Posterior vena cava (tissue), 2 donors: ENCODE data around the gene FURIN. TPM values are rescaled to one million over a fixed set of nuclear protein-coding genes. Genes with fewer than 3 reads are reported as not detected.
"Not testable (repeated sequence)": the region's sequence is repeated elsewhere in the genome, so short reads cannot be mapped to it uniquely, and the experiment has no call there.

Experiments
- DNase-seq: peaks from one replicate; pipeline ENCODE4 v3.0.0-alpha.2; 2020; ENCODE audit warnings: low spot score
- intact Hi-C, 2 donors: fragments of 100-400 bp; cut with DNase I; formaldehyde crosslinking; loops; one replicate each; pipeline versions ENCODE4 v1.14.1 to v1.14.2; 2022 to 2023
- total RNA-seq, 2 donors: library from RNA; stranded (reverse); fragmentation: NEBNext Ultra II Directional; extraction: Animal tissue kit (Norgen Biotek cat#: 25700); gene quantifications; one replicate each; pipeline ENCODE4 v1.2.1, GENCODE V29; 2021
- donor health status: DM: yes; HTN: yes; CAD: no.
- donor health status: DM: yes; HTN: yes; CAD: no.

FURIN gene
- total RNA-seq, 2 donors from 2014 or later: 38.0 to 52.0 TPM

- DNase-seq: no peak
- intact Hi-C loops: no loop called here
Observed at GRCh38 chr15:90891346-90891949, 23.1 kb downstream of the FURIN start.

- DNase-seq: no peak
- intact Hi-C loops: no loop called here
Observed at GRCh38 chr15:90892023-90892422, 23.6 kb downstream of the FURIN start.

GRCh38 chr15:90892498-90893174, 24.2 kb downstream of the FURIN start:
- DNase-seq: no peak
- intact Hi-C loops: no loop called here

GRCh38 chr15:90893175-90894090, 25.0 kb downstream of the FURIN start:
- intact Hi-C loops: no loop called here
- no peak for DNase-seq

GRCh38 chr15:90895571-90896117, 27.3 kb downstream of the FURIN start:
- intact Hi-C loops: no loop called here
- DNase-seq: no peak

- DNase-seq, intact Hi-C loops: not testable (repeated sequence)
Observed at GRCh38 chr15:90897131-90897655, 28.8 kb downstream of the FURIN start.

- intact Hi-C loops: no loop called here
- no peak for DNase-seq
Observed at GRCh38 chr15:90901175-90902039, 33.0 kb downstream of the FURIN start.

- intact Hi-C loops: no loop called here
- peak; percentile 92 for DNase-seq
Observed at GRCh38 chr15:90902040-90902839, 33.9 kb downstream of the FURIN start.

- intact Hi-C loops: no loop called here
- peak; percentile 90 for DNase-seq
Observed at GRCh38 chr15:90902840-90903732, 34.7 kb downstream of the FURIN start, which contains the start of gene MAN2A2. MAN2A2 (plus strand) TSS chr15:90903302; CDS start chr15:90904208, 906 bp downstream.

GRCh38 chr15:90903733-90904536, 35.5 kb downstream of the FURIN start:
- intact Hi-C loops: no loop called here
- DNase-seq: no peak

- intact Hi-C loops: loop anchor here in 1 of 2 donors (5.0 kb wide), 1 partner anchor 1867 kb away; no protein-coding TSS in a partner anchor
- no peak for DNase-seq
Observed at GRCh38 chr15:90904746-90905145, 36.4 kb downstream of the FURIN start.

- intact Hi-C loops: loop anchor here in 1 of 2 donors (5.0 kb wide), 1 partner anchor 1868 kb away; no protein-coding TSS in a partner anchor
- no peak for DNase-seq
Observed at GRCh38 chr15:90905306-90906180, 37.2 kb downstream of the FURIN start.

- no peak for DNase-seq
- intact Hi-C loops: loop anchor here in 1 of 2 donors (5.0 kb wide), 1 partner anchor 1869 kb away; no protein-coding TSS in a partner anchor
Observed at GRCh38 chr15:90906181-90906849, 37.9 kb downstream of the FURIN start.

GRCh38 chr15:90907051-90907660, 38.8 kb downstream of the FURIN start:
- no peak for DNase-seq
- intact Hi-C loops: loop anchor here in 1 of 2 donors (5.0 kb wide), 1 partner anchor 1870 kb away; no protein-coding TSS in a partner anchor
